BJ (cell line): Measurements from ENCODE around the gene TRIM13. TPM values are rescaled to one million over a fixed set of nuclear protein-coding genes. Genes with fewer than 3 reads are reported as not detected.

Source experiments
- CTCF ChIA-PET: fragments of 350-600 bp; formaldehyde crosslinking; extraction: SDS; loops from one replicate; lab custom pipeline; 2021; ENCODE audit warnings: antibody characterized with exemption, inconsistent platforms; lab: Yijun Ruan, JAX
- POLR2A ChIA-PET: fragments of 300-600 bp; sonication (Branson Sonifier 250); formaldehyde crosslinking; extraction: SDS; loops from one replicate; lab custom pipeline; 2021; ENCODE audit warnings: antibody characterized with exemption; lab: Charles Lee
- DNase-seq: peaks from one replicate; pipeline ENCODE4 v3.0.0-alpha.2; 2011; ENCODE audit warnings: low read depth
- H3K27me3 ChIP-seq: 2 replicates; pipeline ENCODE4 v1.6.0; 2011; ENCODE audit warnings: low read length; ENCODE audit not compliant: control insufficient read depth, insufficient read depth
- H3K36me3 ChIP-seq: 2 replicates; pipeline ENCODE4 v1.5.1; 2011; ENCODE audit warnings: low read length; ENCODE audit not compliant: control insufficient read depth, insufficient read depth
- H3K4me3 ChIP-seq: 2 replicates; pipeline ENCODE4 v1.5.1; 2011; ENCODE audit warnings: low read depth, mild to moderate bottlenecking, control low read depth, low read length
- CTCF ChIP-seq: IDR thresholded peaks from 2 replicates; pipeline ENCODE4 v1.5.1; 2011; ENCODE audit warnings: low read depth, mild to moderate bottlenecking, control low read depth, inconsistent platforms, low read length, moderate library complexity; ENCODE audit not compliant: insufficient read depth
- polyA plus RNA-seq: library from polyadenylated mRNA; depleted of rRNA; stranded (reverse); fragments of >200 nt; gene quantifications from 2 replicates; pipeline ENCODE4 v1.2.3, GENCODE V29; 2011

The TRIM13 gene
- polyA plus RNA-seq, 1 experiment, result 11.7 TPM

- Histone ChIP-seq H3K4me3 (no peak overlapping the region), H3K36me3 (peaks cover 5% of the 10 kb centered on the region), H3K27me3 (no peaks in the 10 kb centered on the region)
- POLR2A ChIA-PET, result no interaction called here
- CTCF ChIA-PET, result interaction anchor here (1.0 to 1.8 kb wide), 2 partner anchors 9 to 72 kb away, joined by 3 to 5 read pairs; partner anchors contain the start of gene TRIM13
- no peak for TF ChIP-seq CTCF
- no peak for DNase-seq
Observed at GRCh38 chr13:50006426-50007135, 9.7 kb downstream of the TRIM13 start.

GRCh38 chr13:50011461-50011860 lies 14.6 kb downstream of the TRIM13 start:
- ChIA-PET CTCF (interaction anchor here (1.2 to 2.7 kb wide), 2 partner anchors 14 to 73 kb away, joined by 3 to 16 read pairs; partner anchors contain the start of gene TRIM13), POLR2A (no interaction called here)
- H3K27me3 ChIP-seq, result no peaks in the 10 kb centered on the region
- H3K4me3 ChIP-seq, result no peak overlapping the region
- H3K36me3 ChIP-seq, result peaks cover 5% of the 10 kb centered on the region
- no peak for TF ChIP-seq CTCF
- DNase-seq, result no peak

- ChIA-PET POLR2A (no interaction called here), CTCF (interaction anchor here (2.7 kb wide), 1 partner anchor 15 kb away, joined by 16 read pairs; the partner anchor contains the start of gene TRIM13)
- no peaks in the 10 kb centered on the region for H3K27me3 ChIP-seq
- no peak for DNase-seq
- H3K36me3 ChIP-seq, result peaks cover 5% of the 10 kb centered on the region
- no peak for TF ChIP-seq CTCF
- H3K4me3 ChIP-seq, result no peak overlapping the region
Observed at GRCh38 chr13:50012396-50013169, 15.7 kb downstream of the TRIM13 start.

- no peak overlapping the region for H3K4me3 ChIP-seq
- H3K36me3 ChIP-seq, result peaks cover 3% of the 10 kb centered on the region
- no peaks in the 10 kb centered on the region for H3K27me3 ChIP-seq
- POLR2A ChIA-PET, result no interaction called here
- DNase-seq, result no peak
- TF ChIP-seq CTCF, result no peak
- CTCF ChIA-PET, result interaction anchor here (1.0 to 1.1 kb wide), 2 partner anchors 9 to 18 kb away, joined by 3 read pairs; partner anchors contain the start of gene TRIM13
Observed at GRCh38 chr13:50014386-50014785, 17.5 kb downstream of the TRIM13 start.

- H3K36me3 ChIP-seq, result peaks cover 3% of the 10 kb centered on the region
- no peak for DNase-seq
- ChIA-PET CTCF (interaction anchor here (1.0 kb wide), 1 partner anchor 18 kb away, joined by 3 read pairs; the partner anchor contains the start of gene TRIM13), POLR2A (no interaction called here)
- no peaks in the 10 kb centered on the region for H3K27me3 ChIP-seq
- no peak for TF ChIP-seq CTCF
- H3K4me3 ChIP-seq, result no peak within 1 kb of the TSS
Observed at GRCh38 chr13:50015258-50015657, 18.4 kb downstream of the TRIM13 start, which contains the start of gene KCNRG. Gene KCNRG, plus strand, starts transcription at chr13:50015444. Its CDS starts 50 bp downstream, at chr13:50015494.
